GM18526 (cell line): ENCODE measurements around the gene OR2AG2.

Source experiments
- POLR2A ChIP-seq: IDR thresholded peaks from 3 replicates; pipeline ENCODE4 v1.6.1; 2011; ENCODE audit not compliant: insufficient read length; ENCODE audit errors: extremely low read depth

The OR2AG2 gene

DNA sequence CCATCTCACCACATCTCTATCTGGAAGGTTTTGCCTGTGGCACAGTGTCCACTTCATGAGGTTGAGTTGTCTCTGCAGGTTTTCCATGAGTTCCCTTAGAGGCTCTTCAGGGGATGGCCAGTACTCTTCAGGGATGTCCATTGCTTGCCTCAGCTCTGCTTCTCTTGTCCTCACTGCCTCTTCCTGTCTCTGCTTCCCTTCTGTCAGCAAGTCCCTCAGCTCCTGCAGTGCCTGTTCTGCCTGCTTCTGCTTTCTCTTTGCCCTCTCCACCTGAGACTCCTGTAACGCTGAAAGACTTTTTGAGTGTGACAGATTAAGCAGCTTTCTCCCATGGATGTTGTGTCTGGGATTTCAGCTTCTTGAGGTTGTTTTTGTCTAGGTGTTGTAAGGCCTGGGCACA is 50.4 kb downstream of the OR2AG2 start:
- no peak for TF ChIP-seq POLR2A

DNA sequence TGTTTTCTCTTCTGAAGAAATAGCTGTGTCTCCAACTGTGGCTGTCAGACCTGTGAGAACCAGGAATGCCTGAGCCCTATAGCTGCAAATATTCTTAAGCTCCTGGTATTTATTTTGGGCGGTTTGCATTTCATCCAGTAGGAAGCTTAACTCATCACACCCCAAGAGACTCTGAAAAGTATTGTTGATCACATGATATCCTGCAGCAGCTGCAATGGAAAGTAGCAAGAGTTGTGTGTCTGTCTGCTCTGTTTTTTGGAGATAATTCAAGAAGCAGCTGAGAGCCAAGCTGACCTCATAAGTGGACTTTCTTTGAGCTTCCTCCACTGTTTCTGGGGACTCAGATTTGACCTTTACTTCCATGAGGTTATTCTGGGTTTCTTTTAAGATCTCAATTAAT is 52.2 kb downstream of the OR2AG2 start:
- no peak for TF ChIP-seq POLR2A

DNA sequence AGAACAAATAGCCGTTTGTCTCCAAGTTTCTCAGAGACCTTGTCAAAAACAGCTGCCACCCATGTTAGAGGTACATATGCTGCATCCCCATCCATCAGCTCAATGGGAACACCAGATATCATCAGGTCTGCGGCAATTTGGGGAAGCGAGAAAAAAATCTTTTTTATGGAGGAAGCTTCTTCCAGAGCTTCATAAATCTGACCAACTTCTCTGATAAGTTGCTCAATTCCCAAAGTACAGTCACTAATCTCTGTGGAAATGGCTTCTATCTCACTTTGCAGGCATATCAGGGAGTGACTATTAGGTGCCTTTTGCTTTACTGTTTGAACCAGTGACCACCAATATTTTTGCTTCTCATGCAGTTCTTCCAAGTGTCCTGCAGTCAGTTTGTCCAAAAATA is 54.4 kb downstream of the OR2AG2 start:
- TF ChIP-seq POLR2A = no peak
